ENCODE data around the gene ANKRD2.
A peak's percentile ranks its signal among the peaks of the same experiment; 100 is the strongest.
"Not testable (repeated sequence)": the region's sequence is repeated elsewhere in the genome, so short reads cannot be mapped to it uniquely, and the experiment has no call there.

Gene ANKRD2

DNA sequence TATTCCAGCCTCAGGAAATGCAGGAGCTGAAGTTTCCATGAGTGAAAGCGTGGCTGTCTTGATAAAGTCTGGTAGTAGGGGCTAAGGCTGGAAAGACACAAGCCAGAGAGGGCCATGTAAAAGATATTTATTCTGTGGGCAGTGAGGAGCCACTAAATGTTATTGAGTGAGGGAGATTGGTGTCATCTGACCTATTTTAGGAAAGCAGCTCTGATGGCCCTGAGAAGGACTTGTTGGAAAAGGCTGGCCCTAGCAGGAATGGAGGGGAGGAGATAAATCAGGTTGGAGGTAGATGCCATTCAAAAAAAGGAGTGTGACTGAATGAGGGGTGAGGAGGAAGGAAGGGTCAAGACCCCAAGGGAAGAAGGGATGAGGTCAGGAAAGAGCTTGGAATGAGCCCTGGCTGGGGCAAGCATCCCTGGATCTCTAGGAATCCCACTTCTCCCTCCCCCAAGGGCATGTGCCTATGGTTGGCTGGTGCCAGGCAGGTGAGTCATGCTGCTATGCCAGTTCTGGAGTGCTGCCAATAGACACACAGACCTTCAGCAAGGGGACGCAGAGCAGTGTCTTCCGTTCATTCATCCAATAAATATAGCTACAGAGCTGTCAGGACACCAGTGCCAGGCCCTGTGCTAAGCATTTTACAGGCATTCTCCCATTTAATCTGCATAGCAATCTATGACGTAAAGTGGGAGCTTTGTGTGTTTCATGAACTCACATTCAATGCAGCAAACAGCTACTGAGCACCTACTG, 2.0 kb downstream of the ANKRD2 start:
- DNase-seq = peak; percentile 53

GRCh38 chr10:97575127-97575668, 2.6 kb downstream of the ANKRD2 start:
- no peak for DNase-seq

DNA sequence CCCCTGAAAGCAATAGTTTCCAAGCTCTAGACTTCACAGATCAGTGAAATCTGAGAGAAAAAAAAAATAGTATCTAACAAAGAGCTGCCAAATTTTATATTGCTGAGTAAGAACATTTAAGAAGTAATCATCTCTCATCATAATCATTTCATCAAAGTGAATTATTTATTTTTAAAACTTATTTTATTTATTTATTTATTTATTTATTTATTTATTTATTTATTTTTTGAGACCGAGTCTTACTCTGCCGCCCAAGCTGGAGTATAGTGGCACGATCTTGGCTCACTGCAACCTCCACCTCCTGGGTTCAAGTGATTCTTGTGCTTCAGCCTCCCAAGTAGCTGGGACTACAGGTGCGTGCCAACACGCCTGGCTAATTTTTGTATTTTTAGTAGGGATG, 3.9 kb downstream of the ANKRD2 start:
- not testable (repeated sequence) for DNase-seq

- no peak for DNase-seq
These were observed 5.1 kb downstream of the ANKRD2 start for GRCh38 chr10:97577701-97578100.

DNA sequence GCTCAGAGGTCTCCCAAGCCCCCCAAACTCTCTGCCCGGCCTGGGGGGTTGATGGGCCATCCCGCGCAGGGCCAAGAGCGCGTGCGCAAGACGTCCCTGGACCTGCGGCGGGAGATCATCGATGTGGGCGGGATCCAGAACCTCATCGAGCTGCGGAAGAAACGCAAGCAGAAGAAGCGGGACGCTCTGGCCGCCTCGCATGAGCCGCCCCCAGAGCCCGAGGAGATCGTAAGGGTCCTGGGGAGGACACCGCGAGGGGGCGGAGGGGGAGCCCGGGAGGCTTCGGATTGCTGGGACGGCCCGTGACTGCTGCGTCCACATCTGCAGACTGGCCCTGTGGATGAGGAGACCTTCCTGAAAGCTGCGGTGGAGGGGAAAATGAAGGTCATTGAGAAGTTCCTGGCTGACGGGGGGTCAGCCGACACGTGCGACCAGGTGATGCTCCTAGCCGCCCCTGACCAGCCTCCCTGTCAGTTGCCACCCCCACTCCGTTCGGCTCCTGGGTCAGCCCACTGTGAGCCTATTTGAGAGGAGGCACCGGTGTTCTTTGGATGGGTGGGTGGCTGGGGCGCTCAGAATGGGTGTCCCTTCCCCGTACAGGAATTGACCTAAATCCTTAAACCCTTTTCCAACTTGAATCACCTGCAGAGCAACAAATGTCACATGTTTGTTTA, 5.7 kb downstream of the ANKRD2 start:
- DNase-seq = no peak

DNA sequence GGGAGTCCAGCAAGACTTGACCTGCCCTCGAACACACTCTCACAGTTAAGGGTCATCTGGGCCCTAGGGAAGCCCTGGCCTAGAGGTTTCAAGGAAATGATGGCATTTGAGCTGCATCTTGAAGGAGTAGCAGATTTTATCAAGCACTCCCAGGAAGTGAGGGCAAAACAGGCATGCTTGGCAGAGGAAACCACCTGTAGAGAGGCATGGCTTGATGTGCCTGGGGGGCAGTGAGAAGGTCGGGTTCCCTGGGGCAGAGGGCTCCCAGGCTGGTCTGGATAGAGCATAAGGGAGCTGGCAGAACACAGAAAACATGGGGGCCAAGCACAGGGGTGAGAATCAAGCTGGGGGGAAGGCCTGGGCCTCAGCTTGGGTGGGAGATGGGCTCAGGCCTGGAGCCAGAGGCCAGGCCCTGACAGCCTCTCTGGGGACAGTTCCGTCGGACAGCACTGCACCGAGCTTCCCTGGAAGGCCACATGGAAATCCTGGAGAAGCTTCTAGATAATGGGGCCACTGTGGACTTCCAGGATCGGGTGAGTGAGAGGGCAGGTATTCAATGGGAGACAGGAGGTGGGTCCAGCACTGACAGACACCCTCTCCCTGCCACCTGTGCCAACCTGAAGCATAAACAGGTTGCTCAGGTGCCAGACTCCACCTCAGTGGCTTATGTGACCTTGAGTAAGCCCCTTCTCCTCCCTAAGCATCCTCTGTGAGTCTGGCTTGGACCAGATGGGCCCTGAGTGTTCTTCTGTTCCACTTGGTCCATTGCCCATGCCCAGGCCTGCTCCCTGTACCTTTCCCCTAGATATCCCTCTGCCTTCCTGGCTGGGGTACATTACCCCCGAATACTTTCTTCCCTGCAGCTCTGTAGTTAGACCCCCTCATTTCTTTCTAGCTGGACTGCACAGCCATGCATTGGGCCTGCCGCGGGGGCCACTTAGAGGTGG, 8.1 kb downstream of the ANKRD2 start:
- DNase-seq = no peak

DNA sequence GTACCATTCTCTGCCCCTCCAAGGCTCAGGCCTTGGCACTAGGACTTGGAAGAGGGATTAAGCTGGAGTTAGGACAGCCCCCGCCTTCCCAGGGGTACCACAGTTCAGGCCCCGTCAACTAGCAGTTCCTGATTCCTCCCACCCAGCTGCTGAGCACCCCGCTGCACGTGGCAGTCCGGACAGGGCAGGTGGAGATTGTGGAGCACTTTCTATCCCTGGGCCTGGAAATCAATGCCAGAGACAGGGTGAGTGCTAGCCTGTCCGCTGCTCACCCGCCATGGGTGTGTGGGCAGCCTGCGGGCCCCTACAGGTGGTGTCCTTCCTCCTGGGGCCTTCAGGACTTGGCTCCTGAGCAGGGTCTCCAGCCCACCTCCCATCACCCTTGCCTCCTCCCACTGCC, 9.6 kb downstream of the ANKRD2 start:
- no peak for DNase-seq

GRCh38 chr10:97583476-97583875, 10.9 kb downstream of the ANKRD2 start:
- no peak for DNase-seq

DNA sequence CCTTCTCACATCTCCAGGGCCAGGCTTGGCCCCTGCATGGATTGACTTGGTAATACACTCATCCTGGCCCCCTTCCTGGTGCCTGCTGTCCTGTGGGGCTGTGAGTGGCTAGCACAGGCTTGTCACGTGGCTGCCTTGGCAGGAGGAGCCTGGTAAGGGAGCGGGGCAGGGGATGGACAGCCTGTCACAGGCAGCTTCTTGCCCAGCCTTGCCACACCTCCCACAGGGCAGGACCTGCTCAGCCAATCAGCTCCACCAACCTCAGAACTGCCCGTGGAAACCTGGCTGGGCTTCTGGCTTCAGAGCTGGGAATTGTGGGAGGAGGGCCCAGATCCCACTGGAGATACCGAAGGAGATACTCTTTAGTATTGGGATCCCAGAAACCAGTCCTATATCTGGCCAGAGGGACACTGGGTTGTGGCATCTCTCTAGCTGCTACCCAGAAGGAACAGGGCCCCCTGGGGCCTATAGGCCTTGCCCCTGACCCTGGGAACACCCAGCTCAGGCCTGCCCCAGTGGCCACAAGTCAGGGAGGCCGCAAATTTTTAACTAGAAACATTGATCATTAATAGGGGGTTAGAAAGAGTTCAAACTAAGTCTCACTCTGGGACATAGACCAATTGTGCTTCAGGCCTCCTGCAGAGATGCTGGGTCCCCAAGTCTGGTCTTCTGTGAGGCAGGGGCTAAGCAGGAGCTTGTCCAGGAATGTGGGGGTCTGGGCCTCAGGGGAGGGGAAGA, 11.7 kb downstream of the ANKRD2 start, which contains the start of gene HOGA1:
TSS of gene HOGA1 (plus strand) at position 330 of the 738 bp plus-strand sequence. CDS start at position 645, 315 bp downstream.
- no peak for DNase-seq

DNA sequence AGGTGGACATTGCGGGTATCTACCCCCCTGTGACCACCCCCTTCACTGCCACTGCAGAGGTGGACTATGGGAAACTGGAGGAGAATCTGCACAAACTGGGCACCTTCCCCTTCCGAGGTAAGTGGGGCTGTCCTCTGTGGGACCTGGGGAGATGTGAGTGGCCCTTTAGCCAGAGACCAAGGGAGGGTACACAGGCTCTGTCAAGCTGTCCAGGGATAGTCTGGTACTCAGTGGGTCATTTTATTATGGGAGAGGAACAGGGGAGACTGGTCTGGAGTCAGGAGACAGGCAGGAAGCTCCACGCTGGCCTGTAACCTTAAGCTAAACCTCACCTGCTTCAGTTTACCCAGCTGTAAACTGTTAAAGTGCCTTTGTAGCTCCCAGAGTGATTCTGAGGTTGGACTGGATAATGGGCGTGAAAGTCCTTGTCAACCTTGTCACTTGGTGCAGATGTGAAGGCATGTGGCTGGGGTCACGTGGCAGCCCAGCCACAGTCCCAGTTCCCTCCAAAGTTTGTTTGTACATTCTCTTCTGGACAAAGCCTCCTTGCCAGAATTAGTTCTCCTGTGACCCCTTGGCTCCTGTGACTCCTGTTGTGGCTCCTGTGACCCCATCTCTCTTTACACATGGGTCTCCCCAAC, 12.3 kb downstream of the ANKRD2 start:
- DNase-seq = no peak

GRCh38 chr10:97585439-97585811, 12.8 kb downstream of the ANKRD2 start:
- no peak for DNase-seq

DNA sequence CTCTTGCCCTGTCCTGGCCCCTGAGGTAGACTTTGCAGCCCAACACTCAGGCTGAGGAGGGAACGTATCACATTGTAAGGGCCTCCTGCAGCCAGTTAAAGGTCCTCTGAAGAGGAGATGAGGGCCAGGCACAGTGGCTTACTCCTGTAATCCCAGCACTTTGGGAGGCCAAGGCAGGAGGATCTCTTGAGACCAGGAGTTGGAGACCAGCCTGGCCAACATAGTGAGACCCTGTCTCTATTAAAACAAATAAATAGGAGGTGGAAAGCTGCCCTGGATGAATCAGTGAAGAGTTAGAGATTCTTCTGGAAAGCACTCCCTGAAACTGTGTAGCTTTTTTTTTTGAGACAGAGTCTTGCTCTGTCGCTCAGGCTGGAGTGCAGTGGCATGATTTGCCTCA, 14.6 kb downstream of the ANKRD2 start:
- no peak for DNase-seq

DNA sequence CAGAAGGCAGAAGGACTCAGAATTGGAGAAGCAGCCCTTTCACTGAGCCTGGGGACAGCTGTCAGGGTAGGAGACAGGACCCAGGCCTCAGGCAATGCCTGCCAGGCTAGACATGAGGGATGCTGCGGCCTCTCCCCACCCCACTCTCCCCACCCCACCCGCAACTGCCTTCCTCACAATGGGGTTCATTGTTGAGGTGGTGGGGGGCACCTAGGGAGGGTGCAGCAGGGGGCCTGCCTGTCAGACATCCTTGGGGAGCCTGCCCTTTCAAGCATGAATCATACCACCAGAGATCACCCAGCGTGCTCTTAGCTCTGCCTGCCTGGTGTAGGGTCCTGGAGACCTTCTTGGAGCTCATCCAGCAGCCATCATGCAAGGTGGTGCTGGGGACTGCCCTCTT, 16.9 kb downstream of the ANKRD2 start, which contains the start of gene C10orf62:
TSS of gene C10orf62 (plus strand) at position 243 of the 400 bp plus-strand sequence. CDS start 177 bp downstream, outside the sequence.
- no peak for DNase-seq

DNA sequence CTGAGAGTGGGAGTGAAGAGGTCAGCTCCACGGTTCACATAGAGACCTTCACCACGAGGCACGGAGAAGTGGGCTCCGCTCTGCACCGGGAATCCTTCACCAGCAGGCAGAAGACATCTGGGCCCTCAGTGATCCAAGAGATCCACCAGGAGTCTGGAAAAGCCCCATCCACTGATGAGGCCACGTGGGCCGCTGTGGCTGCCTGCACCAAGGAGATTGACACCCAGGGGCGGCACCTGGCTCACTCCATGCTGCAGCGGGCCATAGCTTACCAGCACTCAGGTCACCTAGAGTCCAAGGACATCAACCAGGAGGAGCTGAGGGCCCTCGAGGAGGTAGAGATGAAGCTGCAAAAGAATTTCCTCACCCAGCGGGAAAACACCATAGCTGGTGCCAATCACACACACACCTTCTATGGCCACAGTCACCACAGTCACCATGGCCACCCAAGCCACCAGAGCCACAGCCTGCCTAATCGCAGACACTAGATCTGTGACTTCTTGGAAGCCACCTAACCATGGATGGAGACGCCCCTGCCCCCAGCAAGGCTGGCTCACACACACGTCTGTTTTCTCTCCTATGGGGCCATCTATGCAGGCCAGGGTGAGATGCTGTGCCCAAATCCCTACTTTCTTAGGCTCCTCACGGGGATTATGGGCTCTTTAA, 17.6 kb downstream of the ANKRD2 start:
- DNase-seq = no peak

GRCh38 chr10:97590748-97591495, 18.3 kb downstream of the ANKRD2 start:
- DNase-seq = no peak

GRCh38 chr10:97593421-97593820, 20.8 kb downstream of the ANKRD2 start:
- no peak for DNase-seq

- no peak for DNase-seq
These were observed 23.8 kb downstream of the ANKRD2 start for GRCh38 chr10:97596101-97597082.

- DNase-seq = no peak
These were observed 25.2 kb downstream of the ANKRD2 start for GRCh38 chr10:97597778-97598177.

Data from NCI-H1048 (cell line).